Stimulated activated naive B cell treated with anti-CD40 and anti-IgM and Interleukin-4, amounts not matched to agents 10 μg/mL and 1 μg/mL and 100 μg/mL, for 72 hours (primary cell): Measurements from ENCODE around the gene FAH.

Experiments
- ATAC-seq, 2 donors: fragments of 150-1000 bp; cut with Tn5 transposase; replicated peaks; 2 replicates each; pipeline ENCODE4 v1.10.0; 2021; ENCODE audit warnings: moderate library complexity in 1 of 2
- DNase-seq: peaks from one replicate; pipeline ENCODE4 v3.0.0; 2021
- H3K27ac Mint-ChIP-seq: one replicate; pipeline ENCODE4 v1.8.0; 2022; ENCODE audit warnings: mild to moderate bottlenecking, mixed read lengths
- H3K27me3 Mint-ChIP-seq, 2 donors: one replicate each; pipeline ENCODE4 v1.8.0; 2022; ENCODE audit warnings: mixed read lengths in 2 of 2
- H3K36me3 Mint-ChIP-seq, 2 donors: one replicate each; pipeline ENCODE4 v1.8.0; 2022; ENCODE audit warnings: mixed read lengths in 2 of 2, mild to moderate bottlenecking in 1 of 2
- H3K4me1 Mint-ChIP-seq, 2 donors: one replicate each; pipeline ENCODE4 v1.8.0; 2022; ENCODE audit warnings: mixed read lengths in 2 of 2, mild to moderate bottlenecking in 1 of 2
- H3K4me3 Mint-ChIP-seq, 2 donors: one replicate each; pipeline ENCODE4 v1.8.0; 2022; ENCODE audit warnings: mild to moderate bottlenecking in 2 of 2, mixed read lengths in 2 of 2, moderate library complexity in 1 of 2
- H3K9me3 Mint-ChIP-seq, 2 donors: one replicate each; pipeline ENCODE4 v1.8.0; 2022; ENCODE audit warnings: mixed read lengths in 2 of 2, mild to moderate bottlenecking in 1 of 2

Gene FAH

GRCh38 chr15:80185152-80185551, 32.4 kb downstream of the FAH start:
- Mint-ChIP-seq H3K36me3 (peaks cover 41 to 65% of the 10 kb centered on the region in 2 donors), H3K4me1 (no peaks in the 10 kb centered on the region)
- ATAC-seq: no peak

GRCh38 chr15:80186066-80186465, 33.3 kb downstream of the FAH start:
- Mint-ChIP-seq H3K4me3 (no peak overlapping the region), H3K27me3 (no peaks in the 10 kb centered on the region), H3K36me3 (peaks cover 41 to 59% of the 10 kb centered on the region in 2 donors), H3K27ac (no peak overlapping the region), H3K4me1 (no peaks in the 10 kb centered on the region), H3K9me3 (peaks cover 0 to 3% of the 10 kb centered on the region in 2 donors)
- no peak for ATAC-seq
- no peak for DNase-seq

More at GRCh38 chr15:80185152-80185551, 32.4 kb downstream of the FAH start:
- peaks cover 0 to 3% of the 10 kb centered on the region in 2 donors for H3K9me3 Mint-ChIP-seq
- no peak overlapping the region for H3K4me3 Mint-ChIP-seq
- no peaks in the 10 kb centered on the region for H3K27me3 Mint-ChIP-seq
- DNase-seq: no peak
- H3K27ac Mint-ChIP-seq: no peak overlapping the region

GRCh38 chr15:80186597-80186996, 33.8 kb downstream of the FAH start:
- ATAC-seq: no peak
- no peaks in the 10 kb centered on the region for H3K27me3 Mint-ChIP-seq

GRCh38 chr15:80188251-80188650, 35.5 kb downstream of the FAH start:
- no peak overlapping the region for H3K27ac Mint-ChIP-seq
- peaks cover 41 to 43% of the 10 kb centered on the region in 2 donors for H3K36me3 Mint-ChIP-seq
- peaks cover 0 to 5% of the 10 kb centered on the region in 2 donors for H3K27me3 Mint-ChIP-seq
- no peak overlapping the region for H3K4me3 Mint-ChIP-seq
- H3K4me1 Mint-ChIP-seq: no peaks in the 10 kb centered on the region
- peaks cover 0 to 3% of the 10 kb centered on the region in 2 donors for H3K9me3 Mint-ChIP-seq
- ATAC-seq (no peak), DNase-seq (no peak)

More at GRCh38 chr15:80186597-80186996, 33.8 kb downstream of the FAH start:
- Mint-ChIP-seq H3K4me1 (no peaks in the 10 kb centered on the region), H3K36me3 (peaks cover 41 to 56% of the 10 kb centered on the region in 2 donors), H3K9me3 (peaks cover 0 to 3% of the 10 kb centered on the region in 2 donors), H3K4me3 (no peak overlapping the region), H3K27ac (no peak overlapping the region)
- no peak for DNase-seq

- Mint-ChIP-seq H3K4me3 (no peak overlapping the region), H3K9me3 (no peaks in the 10 kb centered on the region), H3K36me3 (peaks cover 18% of the 10 kb centered on the region in 2 donors), H3K27ac (no peak overlapping the region), H3K4me1 (no peaks in the 10 kb centered on the region), H3K27me3 (peaks cover 0 to 8% of the 10 kb centered on the region in 2 donors)
- DNase-seq: no peak
- ATAC-seq: no peak
Observed at GRCh38 chr15:80191198-80191597, 38.4 kb downstream of the FAH start.

- DNase-seq: no peak
- Mint-ChIP-seq H3K4me1 (no peaks in the 10 kb centered on the region), H3K36me3 (peaks cover 9 to 10% of the 10 kb centered on the region in 2 donors), H3K27me3 (peaks cover 0 to 8% of the 10 kb centered on the region in 2 donors), H3K9me3 (no peaks in the 10 kb centered on the region), H3K27ac (no peak overlapping the region), H3K4me3 (no peak overlapping the region)
- no peak for ATAC-seq
Observed at GRCh38 chr15:80191897-80192595, 39.2 kb downstream of the FAH start.

- H3K4me3 Mint-ChIP-seq: no peak overlapping the region
- H3K4me1 Mint-ChIP-seq: no peaks in the 10 kb centered on the region
- peaks cover 4 to 8% of the 10 kb centered on the region in 2 donors for H3K27me3 Mint-ChIP-seq
- ATAC-seq: no peak
- H3K27ac Mint-ChIP-seq: no peak overlapping the region
- DNase-seq: no peak
- no peaks in the 10 kb centered on the region for H3K9me3 Mint-ChIP-seq
- no peaks in the 10 kb centered on the region for H3K36me3 Mint-ChIP-seq
Observed at GRCh38 chr15:80194186-80194585, 41.4 kb downstream of the FAH start.

- Mint-ChIP-seq H3K4me1 (no peaks in the 10 kb centered on the region), H3K4me3 (no peak overlapping the region), H3K27me3 (peaks cover 9 to 14% of the 10 kb centered on the region in 2 donors), H3K36me3 (no peaks in the 10 kb centered on the region), H3K27ac (no peak overlapping the region), H3K9me3 (no peaks in the 10 kb centered on the region)
- no peak for ATAC-seq
- DNase-seq: no peak
Observed at GRCh38 chr15:80194914-80195313, 42.1 kb downstream of the FAH start.

GRCh38 chr15:80199366-80199765, 46.6 kb downstream of the FAH start:
- Mint-ChIP-seq H3K4me3 (no peak overlapping the region), H3K36me3 (no peaks in the 10 kb centered on the region), H3K27ac (no peak overlapping the region), H3K4me1 (no peaks in the 10 kb centered on the region), H3K27me3 (peaks cover 17 to 27% of the 10 kb centered on the region in 2 donors), H3K9me3 (no peaks in the 10 kb centered on the region)
- DNase-seq (no peak), ATAC-seq (no peak)

GRCh38 chr15:80199869-80200268, 47.1 kb downstream of the FAH start:
- Mint-ChIP-seq H3K9me3 (no peaks in the 10 kb centered on the region), H3K4me3 (no peak overlapping the region), H3K36me3 (no peaks in the 10 kb centered on the region), H3K27ac (no peak overlapping the region), H3K4me1 (no peaks in the 10 kb centered on the region), H3K27me3 (peaks cover 19 to 28% of the 10 kb centered on the region in 2 donors)
- DNase-seq: no peak
- no peak for ATAC-seq

- no peak overlapping the region for H3K4me3 Mint-ChIP-seq
- ATAC-seq: no peak
- DNase-seq: no peak
- peaks cover 21 to 28% of the 10 kb centered on the region in 2 donors for H3K27me3 Mint-ChIP-seq
- H3K9me3 Mint-ChIP-seq: no peaks in the 10 kb centered on the region
- H3K36me3 Mint-ChIP-seq: no peaks in the 10 kb centered on the region
- no peak overlapping the region for H3K27ac Mint-ChIP-seq
- no peaks in the 10 kb centered on the region for H3K4me1 Mint-ChIP-seq
Observed at GRCh38 chr15:80201256-80202015, 48.6 kb downstream of the FAH start.

GRCh38 chr15:80202016-80202315, 49.2 kb downstream of the FAH start:
- Mint-ChIP-seq H3K27ac (no peak overlapping the region), H3K9me3 (no peaks in the 10 kb centered on the region), H3K4me3 (no peak overlapping the region), H3K36me3 (no peaks in the 10 kb centered on the region), H3K4me1 (no peaks in the 10 kb centered on the region), H3K27me3 (peaks cover 26 to 33% of the 10 kb centered on the region in 2 donors)
- DNase-seq (no peak), ATAC-seq (no peak)

GRCh38 chr15:80202641-80203360, 50.0 kb downstream of the FAH start:
- Mint-ChIP-seq H3K4me1 (no peaks in the 10 kb centered on the region), H3K9me3 (no peaks in the 10 kb centered on the region), H3K4me3 (no peak overlapping the region), H3K27ac (no peak overlapping the region), H3K36me3 (no peaks in the 10 kb centered on the region), H3K27me3 (peaks cover 33 to 35% of the 10 kb centered on the region in 2 donors)
- ATAC-seq: no peak
- DNase-seq: no peak

- no peak overlapping the region for H3K27ac Mint-ChIP-seq
- H3K4me1 Mint-ChIP-seq: no peaks in the 10 kb centered on the region
- ATAC-seq (no peak), DNase-seq (no peak)
- no peaks in the 10 kb centered on the region for H3K9me3 Mint-ChIP-seq
- no peaks in the 10 kb centered on the region for H3K36me3 Mint-ChIP-seq
- peaks cover 39% of the 10 kb centered on the region in 2 donors for H3K27me3 Mint-ChIP-seq
- H3K4me3 Mint-ChIP-seq: no peak overlapping the region
Observed at GRCh38 chr15:80203361-80203885, 50.6 kb downstream of the FAH start.
